GM12878 (cell line): Measurements from ENCODE around the gene FAF1. TPM values are rescaled to one million over a fixed set of nuclear protein-coding genes. Genes with fewer than 3 reads are reported as not detected.

Source experiments
- ATAC-seq: fragments of 200-7000 bp; cut with Tn5 transposase; 3 replicates; pipeline ENCODE4 v1.9.1; 2020; ENCODE audit warnings: mild to moderate bottlenecking, moderate library complexity
- BruUV-seq: library from RNA; stranded (reverse); fragments of 400-500 nt; replicated peaks from 2 replicates; lab custom pipeline; 2021; lab: Mats Ljungman, UMichigan
- CTCF ChIA-PET: fragments of 300-600 bp; sonication (Branson Sonifier 250); formaldehyde crosslinking; extraction: SDS; loops from one replicate; lab custom pipeline; 2021; ENCODE audit warnings: inconsistent platforms; lab: Yijun Ruan, JAX
- POLR2A ChIA-PET: fragments of 350-600 bp; formaldehyde crosslinking; extraction: SDS; loops from one replicate; lab custom pipeline; 2021; ENCODE audit warnings: inconsistent platforms; lab: Charles Lee
- RAD21 ChIA-PET: fragments of 300-600 bp; sonication (Branson Sonifier 250); formaldehyde crosslinking; loops from one replicate; lab custom pipeline; 2023; ENCODE audit warnings: antibody characterized with exemption; ENCODE audit not compliant: unreplicated experiment; lab: Charles Lee
- SMC1A ChIA-PET: fragments of 300-600 bp; sonication (Branson Sonifier 250); formaldehyde crosslinking; loops from one replicate; lab custom pipeline; 2023; ENCODE audit not compliant: unreplicated experiment, uncharacterized antibody; lab: Charles Lee
- DNase-seq: peaks from one replicate; pipeline ENCODE4 v3.0.0-alpha.2; 2011; ENCODE audit warnings: low read depth, low spot score
- FAIRE-seq: peaks from 3 replicates; lab custom pipeline; 2011; peaks lifted over from hg19 to GRCh38; lab: Jason Lieb, UNC
- H2AFZ ChIP-seq: 2 replicates; pipeline ENCODE4 v1.6.0; 2011; ENCODE audit warnings: low read depth, low read length, control low read depth; ENCODE audit not compliant: control insufficient read depth
- H3K27ac ChIP-seq: 2 replicates; pipeline ENCODE4 v1.5.1; 2011; ENCODE audit warnings: control low read depth; ENCODE audit not compliant: control insufficient read depth, insufficient read depth
- H3K27me3 ChIP-seq, 2 experiments: replicated peaks in 1 of 2; 2 replicates each; pipeline versions ENCODE4 v1.6.0 to v1.6.1; 2011; ENCODE audit warnings: low read length in 1 of 2; ENCODE audit not compliant: control insufficient read depth in 2 of 2, insufficient read depth in 2 of 2
- H3K36me3 ChIP-seq, 2 experiments: 2 replicates each; pipeline ENCODE4 v1.5.1; 2011; ENCODE audit warnings: low read length in 1 of 2; ENCODE audit not compliant: control insufficient read depth in 2 of 2, insufficient read depth in 2 of 2
- H3K4me1 ChIP-seq: 2 replicates; pipeline ENCODE4 v1.6.1; 2011; ENCODE audit warnings: mild to moderate bottlenecking, low read length, moderate library complexity, mixed read lengths; ENCODE audit not compliant: control insufficient read depth, insufficient read depth
- H3K4me2 ChIP-seq: 2 replicates; pipeline ENCODE4 v1.6.0; 2011; ENCODE audit warnings: control low read depth; ENCODE audit not compliant: control insufficient read depth, insufficient read depth
- H3K4me3 ChIP-seq: fragments of 200-600 bp; sonication (generic); 2 replicates; pipeline ENCODE4 v1.5.1; 2016
- H3K79me2 ChIP-seq: 2 replicates; pipeline ENCODE4 v1.6.0; 2011; ENCODE audit warnings: low read length; ENCODE audit not compliant: control insufficient read depth, insufficient read depth
- H3K9ac ChIP-seq: 2 replicates; pipeline ENCODE4 v1.8.0; 2011; ENCODE audit warnings: low read length, control low read depth, mixed read lengths; ENCODE audit not compliant: control insufficient read depth, insufficient read depth
- H3K9me3 ChIP-seq: replicated peaks from 3 replicates; pipeline ENCODE4 v1.5.1; 2011; ENCODE audit warnings: mild to moderate bottlenecking, low read length; ENCODE audit not compliant: control insufficient read depth, insufficient read depth
- H4K20me1 ChIP-seq: 2 replicates; pipeline ENCODE4 v1.6.0; 2011; ENCODE audit not compliant: control insufficient read depth, insufficient read depth
- BCL11A ChIP-seq: IDR thresholded peaks from 2 replicates; pipeline ENCODE4 v1.6.1; 2011; ENCODE audit warnings: low read depth, low read length
- BRCA1 ChIP-seq: IDR thresholded peaks from 2 replicates; pipeline ENCODE4 v1.6.1; 2011; ENCODE audit warnings: low read depth, low read length, improper control_type of control experiment
- CHD4 ChIP-seq: fragments of 200-600 bp; sonication (generic); IDR thresholded peaks from 2 replicates; pipeline ENCODE4 v1.6.1; 2016; ENCODE audit warnings: mild to moderate bottlenecking
- DPF2 ChIP-seq: fragments of 450-650 bp; IDR thresholded peaks from 2 replicates; pipeline ENCODE4 v1.6.1; 2017; ENCODE audit warnings: mild to moderate bottlenecking
- EZH2 ChIP-seq: IDR thresholded peaks from 2 replicates; pipeline ENCODE4 v1.6.1; 2012; ENCODE audit warnings: low read depth, mild to moderate bottlenecking, control low read depth, inconsistent platforms, low read length, borderline replicate concordance; ENCODE audit not compliant: control insufficient read depth
- FOS ChIP-seq: IDR thresholded peaks from 3 replicates; pipeline ENCODE4 v1.6.1; 2011; ENCODE audit warnings: borderline replicate concordance; ENCODE audit not compliant: insufficient read length; ENCODE audit errors: extremely low read depth
- FOXK2 ChIP-seq: fragments of 450-650 bp; IDR thresholded peaks from 2 replicates; pipeline ENCODE4 v1.6.1; 2017; ENCODE audit warnings: mild to moderate bottlenecking, moderate library complexity
- HCFC1 ChIP-seq: fragments of 150-350 bp; IDR thresholded peaks from 2 replicates; pipeline ENCODE4 v1.6.1; 2014; ENCODE audit warnings: low read length
- PML ChIP-seq: IDR thresholded peaks from 2 replicates; pipeline ENCODE4 v1.6.1; 2012; ENCODE audit warnings: low read length, inconsistent platforms
- POU2F2 ChIP-seq: IDR thresholded peaks from 3 replicates; pipeline ENCODE4 v1.6.1; 2011; ENCODE audit warnings: low read depth, mild to moderate bottlenecking, low read length, borderline replicate concordance
- RAD51 ChIP-seq: fragments of 450-650 bp; IDR thresholded peaks from 2 replicates; pipeline ENCODE4 v1.6.1; 2016; ENCODE audit warnings: moderate library complexity, mild to moderate bottlenecking, inconsistent platforms
- RB1 ChIP-seq: fragments of 450-650 bp; formaldehyde crosslinking; IDR thresholded peaks from 2 replicates; pipeline ENCODE4 v1.6.1; 2017; ENCODE audit warnings: mild to moderate bottlenecking, borderline replicate concordance
- SMC3 ChIP-seq: IDR thresholded peaks from 2 replicates; pipeline ENCODE4 v1.6.1; 2011; ENCODE audit warnings: low read length, improper control_type of control experiment, borderline replicate concordance
- SP1 ChIP-seq: IDR thresholded peaks from one replicate; pipeline ENCODE4 v1.6.1; 2011; ENCODE audit warnings: low read depth, low read length
- WRNIP1 ChIP-seq: IDR thresholded peaks from 2 replicates; pipeline ENCODE4 v1.6.1; 2011; ENCODE audit warnings: low read depth, low read length, improper control_type of control experiment, borderline replicate concordance
- YBX1 ChIP-seq: fragments of 450-650 bp; IDR thresholded peaks from 2 replicates; pipeline ENCODE4 v1.6.1; 2016; ENCODE audit warnings: antibody characterized with exemption
- WGBS: methylation state at CpG from one replicate; pipeline ENCODE4 v1.1.6; 2016; ENCODE audit warnings: low lambda C conversion rate; ENCODE audit not compliant: insufficient replicate concordance, insufficient coverage; ENCODE audit errors: missing lambda C conversion rate; 5-methylcytosine and 5-hydroxymethylcytosine counted together
- in situ Hi-C: fragments of 300-500 bp; cut with MboI; formaldehyde crosslinking; loops from 9 replicates; pipeline ENCODE4 v1.14.3; 2018; ENCODE audit warnings: mixed read lengths
- intact Hi-C: fragments of 100-400 bp; cut with micrococcal nuclease; formaldehyde crosslinking; loops from one replicate; pipeline ENCODE4 v1.14.2; 2022; ENCODE audit not compliant: unreplicated experiment
- polyA plus RNA-seq, 11 experiments: library from polyadenylated mRNA; depleted of rRNA in 4 of 11; unstranded in 6 of 11; stranded (reverse) in 5 of 11; fragments of >200 nt; fragmentation: Nextera tagmentation in 4 of 11; fragmentation: Illumina TruSeq in 1 of 11; extraction: Ambion mirVana in 4 of 11; extraction: Trizol in 1 of 11; gene quantifications; 1 replicate in 1 of 11; 2 replicates in 10 of 11; pipeline versions ENCODE4 v1.2.1 to v1.2.3, GENCODE V29; 2011 to 2016; ENCODE audit warnings: inconsistent platforms in 2 of 11, missing spikeins in 2 of 11, low read depth in 1 of 11
- total RNA-seq, 4 experiments: library from RNA; depleted of rRNA in 3 of 4; stranded (reverse); fragments of >200 nt in 3 of 4; fragmentation: Illumina TruSeq in 1 of 4; extraction: Trizol in 1 of 4; gene quantifications; 2 replicates each; pipeline versions ENCODE4 v1.2.1 to v1.2.3, GENCODE V29; 2013 to 2021
- TF ChIP-seq, protein P1 (sequence below): fragments of 450-650 bp; IDR thresholded peaks from 2 replicates; pipeline ENCODE4 v1.6.1; 2017; ENCODE audit warnings: mild to moderate bottlenecking, moderate library complexity
- TF ChIP-seq, protein P2 (sequence below): fragments of 450-650 bp; formaldehyde crosslinking; IDR thresholded peaks from 2 replicates; pipeline ENCODE4 v1.4.0; 2020; ENCODE audit warnings: mild to moderate bottlenecking, moderate library complexity

The FAF1 gene
- total and polyA plus RNA-seq, 10 of the 15 experiments (the other 5 are each of a cell fraction or from before 2014, with no cell fraction given): 8.6 to 54.5 (median 23.7) TPM

DNA sequence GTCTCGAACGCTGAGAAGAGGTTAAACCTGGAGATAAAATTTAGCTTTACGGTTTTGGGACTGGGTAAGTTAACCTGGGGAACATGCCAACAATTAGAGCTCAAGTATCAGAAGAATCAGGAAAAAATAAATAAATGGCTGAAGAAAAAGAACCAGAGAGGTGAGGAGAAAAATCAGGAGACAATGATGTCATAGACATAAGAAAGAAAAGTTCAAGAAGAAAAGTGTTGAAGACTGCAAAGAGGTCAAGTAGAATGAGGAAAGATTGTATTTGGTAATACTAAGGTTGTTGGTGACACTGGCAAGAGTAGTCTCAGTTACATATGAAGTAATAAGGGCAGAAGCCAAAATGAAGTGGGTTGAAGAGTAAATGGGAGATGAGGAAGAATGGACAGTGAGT is 36.0 kb upstream of the FAF1 start (continued):
- TF ChIP-seq CHD4: no peak
- TF ChIP-seq WRNIP1: no peak
- no peak for TF ChIP-seq BCL11A

DNA sequence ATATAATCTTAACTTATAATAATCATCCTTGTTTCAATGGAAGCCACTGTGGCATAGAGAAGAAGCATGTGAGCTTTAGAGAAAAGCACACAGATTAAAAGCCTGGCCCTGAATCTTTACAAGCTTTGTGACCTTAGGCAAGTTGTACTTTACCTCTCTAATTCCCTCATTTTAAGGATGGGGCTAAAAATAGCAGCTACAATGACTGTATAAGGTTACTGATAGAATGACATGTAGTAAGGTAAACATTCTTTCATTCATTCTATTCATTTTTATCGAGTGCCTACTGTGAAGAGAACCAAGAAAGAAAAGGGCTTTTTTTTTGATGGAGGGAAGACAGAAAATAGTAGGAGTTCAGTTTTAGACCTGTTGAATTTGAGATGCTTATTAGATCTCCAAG is 35.6 kb upstream of the FAF1 start:
- Histone ChIP-seq H3K36me3 (no peaks in the 10 kb centered on the region), H3K4me1 (peaks cover 14% of the 10 kb centered on the region; the same call in 1 of the 2 replicates), H4K20me1 (no peaks in the 10 kb centered on the region), H3K79me2 (no peaks in the 10 kb centered on the region), H3K27me3 (no peaks in the 10 kb centered on the region), H3K4me3 (no peak overlapping the region), H2AFZ (no peak overlapping the region), H3K27ac (no peak overlapping the region), H3K9ac (no peak overlapping the region), H3K4me2 (no peak overlapping the region), H3K9me3 (no peaks in the 10 kb centered on the region; the same call in 1 of the 3 replicates)
- no TSS peak for BruUV-seq
- RAD21 ChIA-PET: interaction anchor here (0.6 kb wide), 1 partner anchor 221 kb away, joined by 3 read pairs; no protein-coding TSS in a partner anchor
- CTCF ChIA-PET: interaction anchor here (0.9 to 1.1 kb wide), 2 partner anchors 123 to 197 kb away, joined by 3 read pairs; no protein-coding TSS in a partner anchor
- POLR2A ChIA-PET: no interaction called here
- intact Hi-C loops: no loop called here
- SMC1A ChIA-PET: interaction anchor here (0.6 kb wide), 1 partner anchor 326 kb away, joined by 3 read pairs; no protein-coding TSS in a partner anchor
- DNase-seq (no peak), ATAC-seq (no peak), FAIRE-seq (no peak)
- 90% methylated on average over 1 of the region's 1 CpG for WGBS
- in situ Hi-C loops: no loop called here
- TF ChIP-seq BRCA1 (no peak), SMC3 (no peak), RAD51 (no peak), SP1 (no peak), DPF2 (no peak), HCFC1 (no peak), CHD4 (no peak), PML (no peak), POU2F2 (no peak), YBX1 (no peak), EZH2 (no peak), FOS (no peak), RB1 (no peak), FOXK2 (no peak)
- TF ChIP-seq, protein P1, sequence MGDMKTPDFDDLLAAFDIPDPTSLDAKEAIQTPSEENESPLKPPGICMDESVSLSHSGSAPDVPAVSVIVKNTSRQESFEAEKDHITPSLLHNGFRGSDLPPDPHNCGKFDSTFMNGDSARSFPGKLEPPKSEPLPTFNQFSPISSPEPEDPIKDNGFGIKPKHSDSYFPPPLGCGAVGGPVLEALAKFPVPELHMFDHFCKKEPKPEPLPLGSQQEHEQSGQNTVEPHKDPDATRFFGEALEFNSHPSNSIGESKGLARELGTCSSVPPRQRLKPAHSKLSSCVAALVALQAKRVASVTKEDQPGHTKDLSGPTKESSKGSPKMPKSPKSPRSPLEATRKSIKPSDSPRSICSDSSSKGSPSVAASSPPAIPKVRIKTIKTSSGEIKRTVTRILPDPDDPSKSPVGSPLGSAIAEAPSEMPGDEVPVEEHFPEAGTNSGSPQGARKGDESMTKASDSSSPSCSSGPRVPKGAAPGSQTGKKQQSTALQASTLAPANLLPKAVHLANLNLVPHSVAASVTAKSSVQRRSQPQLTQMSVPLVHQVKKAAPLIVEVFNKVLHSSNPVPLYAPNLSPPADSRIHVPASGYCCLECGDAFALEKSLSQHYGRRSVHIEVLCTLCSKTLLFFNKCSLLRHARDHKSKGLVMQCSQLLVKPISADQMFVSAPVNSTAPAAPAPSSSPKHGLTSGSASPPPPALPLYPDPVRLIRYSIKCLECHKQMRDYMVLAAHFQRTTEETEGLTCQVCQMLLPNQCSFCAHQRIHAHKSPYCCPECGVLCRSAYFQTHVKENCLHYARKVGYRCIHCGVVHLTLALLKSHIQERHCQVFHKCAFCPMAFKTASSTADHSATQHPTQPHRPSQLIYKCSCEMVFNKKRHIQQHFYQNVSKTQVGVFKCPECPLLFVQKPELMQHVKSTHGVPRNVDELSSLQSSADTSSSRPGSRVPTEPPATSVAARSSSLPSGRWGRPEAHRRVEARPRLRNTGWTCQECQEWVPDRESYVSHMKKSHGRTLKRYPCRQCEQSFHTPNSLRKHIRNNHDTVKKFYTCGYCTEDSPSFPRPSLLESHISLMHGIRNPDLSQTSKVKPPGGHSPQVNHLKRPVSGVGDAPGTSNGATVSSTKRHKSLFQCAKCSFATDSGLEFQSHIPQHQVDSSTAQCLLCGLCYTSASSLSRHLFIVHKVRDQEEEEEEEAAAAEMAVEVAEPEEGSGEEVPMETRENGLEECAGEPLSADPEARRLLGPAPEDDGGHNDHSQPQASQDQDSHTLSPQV: no peak
- TF ChIP-seq, protein P2, sequence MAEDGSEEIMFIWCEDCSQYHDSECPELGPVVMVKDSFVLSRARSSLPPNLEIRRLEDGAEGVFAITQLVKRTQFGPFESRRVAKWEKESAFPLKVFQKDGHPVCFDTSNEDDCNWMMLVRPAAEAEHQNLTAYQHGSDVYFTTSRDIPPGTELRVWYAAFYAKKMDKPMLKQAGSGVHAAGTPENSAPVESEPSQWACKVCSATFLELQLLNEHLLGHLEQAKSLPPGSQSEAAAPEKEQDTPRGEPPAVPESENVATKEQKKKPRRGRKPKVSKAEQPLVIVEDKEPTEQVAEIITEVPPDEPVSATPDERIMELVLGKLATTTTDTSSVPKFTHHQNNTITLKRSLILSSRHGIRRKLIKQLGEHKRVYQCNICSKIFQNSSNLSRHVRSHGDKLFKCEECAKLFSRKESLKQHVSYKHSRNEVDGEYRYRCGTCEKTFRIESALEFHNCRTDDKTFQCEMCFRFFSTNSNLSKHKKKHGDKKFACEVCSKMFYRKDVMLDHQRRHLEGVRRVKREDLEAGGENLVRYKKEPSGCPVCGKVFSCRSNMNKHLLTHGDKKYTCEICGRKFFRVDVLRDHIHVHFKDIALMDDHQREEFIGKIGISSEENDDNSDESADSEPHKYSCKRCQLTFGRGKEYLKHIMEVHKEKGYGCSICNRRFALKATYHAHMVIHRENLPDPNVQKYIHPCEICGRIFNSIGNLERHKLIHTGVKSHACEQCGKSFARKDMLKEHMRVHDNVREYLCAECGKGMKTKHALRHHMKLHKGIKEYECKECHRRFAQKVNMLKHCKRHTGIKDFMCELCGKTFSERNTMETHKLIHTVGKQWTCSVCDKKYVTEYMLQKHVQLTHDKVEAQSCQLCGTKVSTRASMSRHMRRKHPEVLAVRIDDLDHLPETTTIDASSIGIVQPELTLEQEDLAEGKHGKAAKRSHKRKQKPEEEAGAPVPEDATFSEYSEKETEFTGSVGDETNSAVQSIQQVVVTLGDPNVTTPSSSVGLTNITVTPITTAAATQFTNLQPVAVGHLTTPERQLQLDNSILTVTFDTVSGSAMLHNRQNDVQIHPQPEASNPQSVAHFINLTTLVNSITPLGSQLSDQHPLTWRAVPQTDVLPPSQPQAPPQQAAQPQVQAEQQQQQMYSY (CRISPR knock-in tag): no peak
